ENCODE measurements around the gene TMEM89.

GRCh38 chr3:48576647-48577046 is 44.9 kb downstream of the TMEM89 start:
- no peak for TF ChIP-seq CTCF (IDR thresholded peaks at IDR 0.05)
- TF ChIP-seq POLR2A (IDR thresholded peaks at IDR 0.05) = no peak
- TF ChIP-seq POLR2AphosphoS5 (IDR thresholded peaks at IDR 0.05) = no peak
